Measurements from ENCODE around the gene LAPTM5. TPM values are rescaled to one million over a fixed set of nuclear protein-coding genes. Genes with fewer than 3 reads are reported as not detected.

LAPTM5 gene
- total RNA-seq, 1 experiment from 2014 or later: 1.5 TPM

GRCh38 chr1:30737357-30738039 lies 20.1 kb downstream of the LAPTM5 start:
- ChIA-PET CTCF (interaction anchor here (0.8 kb wide), 1 partner anchor 42 kb away, joined by 3 read pairs; no protein-coding TSS in a partner anchor), RAD21 (ENCODE audit: low non-redundant PET in 1 of 2, low total read pairs in 2 of 2, uncharacterized antibody in 2 of 2, unreplicated experiment in 2 of 2) (no interaction called here), POLR2A (no interaction called here)
- ATAC-seq (no peak), DNase-seq (ENCODE audit: low read depth, low spot score) (no peak)
- no peak overlapping the region for H3K27ac ChIP-seq (ENCODE audit: low read depth, low read length)
- no peaks in the 10 kb centered on the region for H3K79me2 ChIP-seq (ENCODE audit: insufficient read depth, low read length)
- peaks cover 0 to 11% of the 10 kb centered on the region in 2 experiments; a peak in 2 of 4 replicates for H3K4me1 ChIP-seq (ENCODE audit: control insufficient read depth in 1 of 2, insufficient read depth in 2 of 2, low read length in 2 of 2)
- intact Hi-C loops (cut with micrococcal nuclease): no loop called here
- BruUV-seq (replicated peaks): no TSS peak
- H3K9me3 ChIP-seq (ENCODE audit: control insufficient read depth in 1 of 2, insufficient read depth in 1 of 2, low read depth in 1 of 2, low read length in 2 of 2): no peaks in the 10 kb centered on the region
- H3K9me2 ChIP-seq (ENCODE audit: insufficient read depth): no peaks in the 10 kb centered on the region
- H3K4me2 ChIP-seq (ENCODE audit: low read length): no peak overlapping the region
- H3K36me3 ChIP-seq (ENCODE audit: control insufficient read depth in 1 of 2, insufficient read depth in 2 of 2, low read length in 2 of 2): no peaks in the 10 kb centered on the region
- no peaks in the 10 kb centered on the region for H3K27me3 ChIP-seq (ENCODE audit: insufficient read depth, low read length)
- no peak overlapping the region for H3K4me3 ChIP-seq (replicated peaks in 1 of 2; ENCODE audit: low read depth in 1 of 2, low read length in 2 of 2)
- no peak overlapping the region for H3K9ac ChIP-seq (ENCODE audit: low read length)
- TF ChIP-seq ZBTB33 (IDR thresholded peaks at IDR 0.05; ENCODE audit: extremely low read depth, insufficient replicate concordance, low read length) (no peak), TCF7L2 (IDR thresholded peaks at IDR 0.05; ENCODE audit: borderline replicate concordance, extremely low read depth, insufficient read depth, insufficient read length) (no peak), SIN3A (IDR thresholded peaks at IDR 0.05; ENCODE audit: low read depth) (no peak), ATF3 (IDR thresholded peaks at IDR 0.05) (no peak), CTCF (IDR thresholded peaks at IDR 0.05 in 2 of 3, conservative IDR thresholded peaks at IDR 0.05 in 1 of 3; ENCODE audit: borderline replicate concordance in 1 of 3, insufficient read depth in 1 of 3, low read depth in 2 of 3, low read length in 2 of 3) (no peak), CBX3 (IDR thresholded peaks at IDR 0.05; ENCODE audit: low read depth) (no peak), ZNF274 (IDR thresholded peaks at IDR 0.05; ENCODE audit: low read depth, low read length) (no peak), SP1 (IDR thresholded peaks at IDR 0.05; ENCODE audit: low read depth) (no peak)
- H2AFZ ChIP-seq (ENCODE audit: low read depth, low read length, poor library complexity, severe bottlenecking): no peak overlapping the region
- no peaks in the 10 kb centered on the region for H4K20me1 ChIP-seq (ENCODE audit: insufficient read depth)

All from HCT116 (cell line).